Activated T-helper 2 cell treated with anti-CD3 and anti-CD28 coated beads, Interferon-gamma antibody, Interleukin-2, Interleukin-4, amounts not matched to agents 10 μg/mL and 5 μg/mL and 100 μg/mL, durations not matched to agents 14 hours and 24 hours and 36 hours (primary cell): ENCODE measurements around the gene CALHM1. TPM values are rescaled to one million over a fixed set of nuclear protein-coding genes. Genes with fewer than 3 reads are reported as not detected.
A peak's percentile ranks its signal among the peaks of the same experiment; 100 is the strongest.

Source experiments
- DNase-seq: peaks from one replicate; pipeline ENCODE4 v3.0.0; 2021; ENCODE audit warnings: low spot score
- H3K27ac Mint-ChIP-seq: one replicate; pipeline ENCODE4 v1.8.0; 2021; ENCODE audit warnings: mixed read lengths
- H3K27me3 Mint-ChIP-seq: one replicate; pipeline ENCODE4 v1.8.0; 2021; ENCODE audit warnings: low read depth, mixed read lengths
- H3K36me3 Mint-ChIP-seq: one replicate; pipeline ENCODE4 v1.8.0; 2021; ENCODE audit warnings: low read depth, mixed read lengths
- H3K4me1 Mint-ChIP-seq: one replicate; pipeline ENCODE4 v1.8.0; 2021; ENCODE audit warnings: low read depth, mixed read lengths
- H3K4me3 Mint-ChIP-seq: one replicate; pipeline ENCODE4 v1.8.0; 2021; ENCODE audit warnings: low read depth, mild to moderate bottlenecking, moderate library complexity, mixed read lengths
- H3K9me3 Mint-ChIP-seq: one replicate; pipeline ENCODE4 v1.8.0; 2021; ENCODE audit warnings: mixed read lengths
- intact Hi-C: fragments of 100-400 bp; cut with micrococcal nuclease; formaldehyde crosslinking; loops from one replicate; pipeline ENCODE4 v1.15.1; 2023
- total RNA-seq: library from RNA; stranded (reverse); gene quantifications from 2 replicates; pipeline ENCODE4 v1.2.3, GENCODE V29; 2022

The CALHM1 gene
- total RNA-seq, 1 donor from 2014 or later, result not detected

- peak overlapping the region; percentile 52 for H3K4me3 Mint-ChIP-seq
- no peaks in the 10 kb centered on the region for H3K9me3 Mint-ChIP-seq
- peak overlapping the region; percentile 78 for H3K27ac Mint-ChIP-seq
- DNase-seq, result no peak
- peaks cover 53% of the 10 kb centered on the region for H3K4me1 Mint-ChIP-seq
- intact Hi-C loops, result no loop called here
- no peaks in the 10 kb centered on the region for H3K27me3 Mint-ChIP-seq
- peaks cover 70% of the 10 kb centered on the region for H3K36me3 Mint-ChIP-seq
These were observed 10.0 kb downstream of the CALHM1 start for GRCh38 chr10:103448746-103449145.

GRCh38 chr10:103447187-103447586 is 11.5 kb downstream of the CALHM1 start:
- Mint-ChIP-seq H3K9me3 (no peaks in the 10 kb centered on the region), H3K36me3 (peaks cover 83% of the 10 kb centered on the region), H3K27ac (no peak overlapping the region), H3K27me3 (no peaks in the 10 kb centered on the region), H3K4me3 (no peak overlapping the region), H3K4me1 (peaks cover 41% of the 10 kb centered on the region)
- no peak for DNase-seq
- intact Hi-C loops, result no loop called here

GRCh38 chr10:103445767-103446567 is 12.7 kb downstream of the CALHM1 start:
- H3K27ac Mint-ChIP-seq, result no peak overlapping the region
- DNase-seq, result no peak

DNA sequence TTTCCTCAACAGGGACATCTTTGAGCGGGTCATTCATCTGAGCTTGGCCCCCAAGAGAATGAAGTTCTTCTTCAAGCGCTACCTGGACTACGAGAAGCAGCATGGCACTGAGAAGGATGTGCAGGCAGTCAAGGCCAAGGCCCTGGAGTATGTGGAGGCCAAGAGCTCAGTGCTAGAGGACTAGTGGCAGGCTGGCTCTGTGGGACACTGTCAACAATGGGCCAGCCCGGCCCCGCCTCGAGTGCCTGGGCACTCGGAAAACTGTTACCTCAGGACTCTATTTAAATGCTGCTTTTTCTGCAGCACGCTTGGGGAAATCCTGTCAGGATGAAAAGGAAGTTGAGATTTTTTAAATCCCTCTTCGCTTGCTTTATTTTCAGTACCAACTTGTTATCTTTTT is 13.3 kb downstream of the CALHM1 start:
- intact Hi-C loops, result no loop called here
- no peak overlapping the region for H3K27ac Mint-ChIP-seq
- H3K36me3 Mint-ChIP-seq, result peaks cover 82% of the 10 kb centered on the region
- DNase-seq, result no peak
- no peaks in the 10 kb centered on the region for H3K27me3 Mint-ChIP-seq
- no peak overlapping the region for H3K4me3 Mint-ChIP-seq
- H3K4me1 Mint-ChIP-seq, result peaks cover 30% of the 10 kb centered on the region
- H3K9me3 Mint-ChIP-seq, result no peaks in the 10 kb centered on the region

More at GRCh38 chr10:103445767-103446567, 12.7 kb downstream of the CALHM1 start:
- Mint-ChIP-seq H3K27me3 (no peaks in the 10 kb centered on the region), H3K36me3 (peaks cover 83% of the 10 kb centered on the region), H3K9me3 (no peaks in the 10 kb centered on the region), H3K4me3 (no peak overlapping the region), H3K4me1 (peaks cover 36% of the 10 kb centered on the region)
- intact Hi-C loops, result no loop called here

DNA sequence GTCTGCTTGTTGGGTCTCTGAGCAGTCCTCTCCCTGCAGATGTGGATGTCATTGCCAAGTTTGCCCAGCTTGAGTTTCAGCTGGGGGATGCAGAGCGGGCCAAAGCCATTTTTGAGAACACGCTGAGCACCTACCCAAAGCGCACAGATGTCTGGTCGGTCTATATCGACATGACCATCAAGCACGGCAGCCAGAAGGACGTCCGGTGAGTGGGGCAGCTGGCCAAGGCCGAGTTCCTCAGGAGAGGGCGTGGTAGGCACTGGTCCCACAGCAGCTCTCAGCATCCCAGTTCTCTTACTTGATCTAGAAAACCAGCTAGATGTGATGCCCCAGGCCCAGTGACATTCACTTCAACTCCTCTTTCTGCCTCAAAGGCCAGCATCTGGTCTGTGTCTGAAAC is 14.2 kb downstream of the CALHM1 start:
- H3K27me3 Mint-ChIP-seq, result no peaks in the 10 kb centered on the region
- no peak overlapping the region for H3K4me3 Mint-ChIP-seq
- H3K4me1 Mint-ChIP-seq, result peaks cover 24% of the 10 kb centered on the region
- intact Hi-C loops, result no loop called here
- no peak for DNase-seq
- peaks cover 83% of the 10 kb centered on the region for H3K36me3 Mint-ChIP-seq
- H3K9me3 Mint-ChIP-seq, result no peaks in the 10 kb centered on the region
- H3K27ac Mint-ChIP-seq, result no peak overlapping the region

- H3K9me3 Mint-ChIP-seq, result no peaks in the 10 kb centered on the region
- no peak for DNase-seq
- peaks cover 81% of the 10 kb centered on the region for H3K36me3 Mint-ChIP-seq
- H3K4me1 Mint-ChIP-seq, result peaks cover 15% of the 10 kb centered on the region
- no peak overlapping the region for H3K27ac Mint-ChIP-seq
- no peaks in the 10 kb centered on the region for H3K27me3 Mint-ChIP-seq
- intact Hi-C loops, result no loop called here
- H3K4me3 Mint-ChIP-seq, result no peak overlapping the region
These were observed 15.1 kb downstream of the CALHM1 start for GRCh38 chr10:103443475-103444185.

- intact Hi-C loops, result no loop called here
- no peak for DNase-seq
- Mint-ChIP-seq H3K27me3 (no peaks in the 10 kb centered on the region), H3K4me1 (peaks cover 10% of the 10 kb centered on the region), H3K36me3 (peaks cover 81% of the 10 kb centered on the region), H3K4me3 (no peak overlapping the region), H3K9me3 (no peaks in the 10 kb centered on the region), H3K27ac (no peak overlapping the region)
These were observed 16.7 kb downstream of the CALHM1 start for GRCh38 chr10:103442031-103442461.

DNA sequence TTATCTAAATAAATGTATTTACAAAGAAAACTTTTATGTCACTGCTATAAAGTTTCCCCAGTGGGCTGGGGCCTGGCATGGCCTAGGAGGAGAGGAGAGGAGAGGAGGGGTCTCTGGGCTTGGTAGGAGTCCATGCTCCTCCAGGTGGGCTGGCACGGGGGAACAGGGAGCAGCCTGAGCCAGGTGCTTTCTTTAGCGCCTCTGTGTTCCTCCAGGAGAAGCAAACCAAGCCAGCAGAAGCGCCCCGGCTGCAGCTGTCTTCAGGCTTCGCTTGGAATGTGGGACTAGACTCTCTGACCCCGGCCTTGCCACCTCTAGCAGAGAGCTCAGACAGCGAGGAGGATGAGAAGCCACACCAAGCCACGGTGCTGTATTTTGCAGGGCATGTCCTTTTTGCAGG is 17.1 kb downstream of the CALHM1 start:
- Mint-ChIP-seq H3K36me3 (peaks cover 82% of the 10 kb centered on the region), H3K27me3 (no peaks in the 10 kb centered on the region), H3K4me3 (no peak overlapping the region), H3K9me3 (no peaks in the 10 kb centered on the region), H3K4me1 (peaks cover 10% of the 10 kb centered on the region), H3K27ac (no peak overlapping the region)
- intact Hi-C loops, result no loop called here
- no peak for DNase-seq

DNA sequence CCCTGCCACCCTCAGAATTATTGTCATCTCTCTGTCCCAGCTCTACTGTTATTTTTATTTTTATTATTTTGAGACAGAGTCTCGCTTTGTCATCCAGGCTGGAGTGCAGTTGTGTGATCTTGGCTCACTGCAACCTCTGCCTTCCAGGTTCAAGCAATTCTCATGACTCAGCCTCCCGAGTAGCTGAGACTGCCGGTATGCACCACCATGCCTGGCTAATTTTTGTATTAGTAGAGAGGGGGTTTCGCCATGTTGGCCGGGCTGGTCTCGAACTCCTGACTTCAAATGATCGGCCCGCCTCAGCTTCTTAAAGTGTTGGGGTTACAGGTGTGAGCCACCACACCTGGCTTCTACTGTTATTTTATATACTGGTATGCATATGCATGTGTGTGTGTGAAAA is 17.5 kb downstream of the CALHM1 start:
- Mint-ChIP-seq H3K4me1 (peaks cover 6% of the 10 kb centered on the region), H3K4me3 (no peak overlapping the region), H3K36me3 (peaks cover 82% of the 10 kb centered on the region), H3K27ac (no peak overlapping the region), H3K27me3 (no peaks in the 10 kb centered on the region), H3K9me3 (no peaks in the 10 kb centered on the region)
- no peak for DNase-seq
- intact Hi-C loops, result no loop called here

DNA sequence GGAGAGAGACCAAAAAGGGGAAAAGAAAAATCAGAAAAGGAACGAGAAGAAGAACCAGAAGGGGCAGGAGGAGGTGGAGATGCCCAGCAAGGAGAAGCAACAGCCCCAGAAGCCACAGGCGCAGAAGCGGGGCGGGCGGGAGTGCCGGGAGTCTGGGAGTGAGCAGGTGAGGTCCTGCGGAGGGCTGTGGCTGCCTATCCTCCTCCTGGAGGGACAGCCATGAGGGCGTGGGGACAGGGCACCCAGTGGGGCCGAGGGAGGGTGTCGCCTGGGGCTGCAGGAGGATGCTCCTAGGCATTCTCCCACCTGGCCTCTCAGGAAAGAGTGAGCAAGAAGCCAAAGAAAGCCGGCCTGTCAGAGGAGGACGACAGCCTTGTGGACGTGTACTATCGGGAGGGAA is 18.3 kb downstream of the CALHM1 start:
- Mint-ChIP-seq H3K36me3 (peaks cover 81% of the 10 kb centered on the region), H3K4me3 (no peak overlapping the region), H3K27me3 (no peaks in the 10 kb centered on the region), H3K9me3 (no peaks in the 10 kb centered on the region), H3K27ac (no peak overlapping the region), H3K4me1 (peaks cover under 1% of the 10 kb centered on the region)
- intact Hi-C loops, result no loop called here
- DNase-seq, result no peak

DNA sequence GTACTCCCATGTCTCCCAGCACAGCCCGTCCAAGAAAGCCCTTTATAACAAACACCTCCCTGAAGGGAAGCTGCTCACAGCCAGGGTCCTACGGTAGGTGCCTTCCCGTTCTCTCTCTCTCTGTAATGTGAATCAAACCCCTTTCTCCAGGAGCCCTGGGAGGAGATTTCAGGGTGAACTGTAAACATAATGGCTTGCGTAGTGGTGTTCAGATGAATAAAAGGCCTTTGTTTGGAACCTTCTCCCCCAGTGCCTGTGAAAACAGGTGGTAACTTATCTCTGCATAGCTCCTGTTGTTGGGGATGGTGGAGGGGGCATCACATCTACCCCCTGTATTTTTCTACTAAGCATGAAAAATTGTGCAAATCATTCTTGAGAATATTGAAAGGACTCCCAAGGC is 18.9 kb downstream of the CALHM1 start:
- no peaks in the 10 kb centered on the region for H3K27me3 Mint-ChIP-seq
- peaks cover 79% of the 10 kb centered on the region for H3K36me3 Mint-ChIP-seq
- DNase-seq, result no peak
- intact Hi-C loops, result no loop called here
- H3K4me3 Mint-ChIP-seq, result no peak overlapping the region
- H3K27ac Mint-ChIP-seq, result no peak overlapping the region
- no peaks in the 10 kb centered on the region for H3K9me3 Mint-ChIP-seq
- no peaks in the 10 kb centered on the region for H3K4me1 Mint-ChIP-seq

GRCh38 chr10:103433858-103434257 is 24.8 kb downstream of the CALHM1 start:
- Mint-ChIP-seq H3K4me1 (peaks cover 31% of the 10 kb centered on the region), H3K27me3 (no peaks in the 10 kb centered on the region), H3K36me3 (peaks cover 90% of the 10 kb centered on the region), H3K4me3 (no peak overlapping the region), H3K9me3 (no peaks in the 10 kb centered on the region), H3K27ac (no peak overlapping the region)
- intact Hi-C loops, result no loop called here
- no peak for DNase-seq

- H3K27me3 Mint-ChIP-seq, result no peaks in the 10 kb centered on the region
- no peak for DNase-seq
- no peak overlapping the region for H3K27ac Mint-ChIP-seq
- no peak overlapping the region for H3K4me3 Mint-ChIP-seq
- no peaks in the 10 kb centered on the region for H3K9me3 Mint-ChIP-seq
- H3K36me3 Mint-ChIP-seq, result peaks cover 93% of the 10 kb centered on the region
- peaks cover 41% of the 10 kb centered on the region for H3K4me1 Mint-ChIP-seq
- intact Hi-C loops, result no loop called here
These were observed 26.8 kb downstream of the CALHM1 start for GRCh38 chr10:103431902-103432301.
